Measurements from ENCODE around the gene MRPL20. TPM values are rescaled to one million over a fixed set of nuclear protein-coding genes. Genes with fewer than 3 reads are reported as not detected.
A peak's percentile ranks its signal among the peaks of the same experiment; 100 is the strongest.
"Not testable (repeated sequence)": the region's sequence is repeated elsewhere in the genome, so short reads cannot be mapped to it uniquely, and the experiment has no call there.

Gene MRPL20
- polyA plus RNA-seq, 3 donors = 84.3 to 186 (median 156) TPM

GRCh38 chr1:1387098-1388077, 19.7 kb downstream of the MRPL20 start:
- Histone ChIP-seq H4K20me1 (ENCODE audit: insufficient read depth, low read length) (peaks cover 52% of the 10 kb centered on the region), H3K4me1 (ENCODE audit: control insufficient read depth in 1 of 2, insufficient read depth in 2 of 2, low read length in 2 of 2) (peaks cover 0 to 6% of the 10 kb centered on the region in 2 donors), H3K27ac (ENCODE audit: low read depth in 1 of 2, low read length in 2 of 2) (no peak overlapping the region), H3K9ac (ENCODE audit: insufficient read depth, low read length, poor library complexity, severe bottlenecking) (no peak overlapping the region), H2AFZ (ENCODE audit: insufficient read depth, low read depth, low read length, poor library complexity, severe bottlenecking) (no peak overlapping the region), H3K4me2 (replicated peaks; ENCODE audit: extremely low read depth, low read length, poor library complexity, severe bottlenecking) (no peak overlapping the region), H3K4me3 (replicated peaks in 1 of 3; ENCODE audit: low read depth in 2 of 3, low read length in 3 of 3) (no peak overlapping the region), H3K79me2 (ENCODE audit: insufficient read depth, low read length) (peaks cover 8% of the 10 kb centered on the region), H3K27me3 (ENCODE audit: control insufficient read depth in 2 of 2, insufficient read depth in 2 of 2, low read length in 2 of 2) (no peaks in the 10 kb centered on the region), H3K36me3 (replicated peaks in 1 of 2; ENCODE audit: control insufficient read depth in 1 of 2, insufficient read depth in 2 of 2, low read length in 2 of 2) (peaks cover 68 to 71% of the 10 kb centered on the region in 2 donors), H3K9me3 (replicated peaks in 1 of 2; ENCODE audit: control insufficient read depth in 1 of 2, insufficient read depth in 1 of 2, low read length in 2 of 2) (no peaks in the 10 kb centered on the region)
- H3K9me3 Mint-ChIP-seq = peaks cover 0 to 7% (median 5%) of the 10 kb centered on the region in 7 donors
- no peak overlapping the region for H3K4me3 Mint-ChIP-seq
- H3K27me3 Mint-ChIP-seq (ENCODE audit: low read depth in 3 of 3) = peaks cover 0 to 3% (median 0%) of the 10 kb centered on the region in 3 donors
- DNase-seq = no peak
- H3K4me1 Mint-ChIP-seq = peaks cover 6% of the 10 kb centered on the region
- TF ChIP-seq, protein P1, sequence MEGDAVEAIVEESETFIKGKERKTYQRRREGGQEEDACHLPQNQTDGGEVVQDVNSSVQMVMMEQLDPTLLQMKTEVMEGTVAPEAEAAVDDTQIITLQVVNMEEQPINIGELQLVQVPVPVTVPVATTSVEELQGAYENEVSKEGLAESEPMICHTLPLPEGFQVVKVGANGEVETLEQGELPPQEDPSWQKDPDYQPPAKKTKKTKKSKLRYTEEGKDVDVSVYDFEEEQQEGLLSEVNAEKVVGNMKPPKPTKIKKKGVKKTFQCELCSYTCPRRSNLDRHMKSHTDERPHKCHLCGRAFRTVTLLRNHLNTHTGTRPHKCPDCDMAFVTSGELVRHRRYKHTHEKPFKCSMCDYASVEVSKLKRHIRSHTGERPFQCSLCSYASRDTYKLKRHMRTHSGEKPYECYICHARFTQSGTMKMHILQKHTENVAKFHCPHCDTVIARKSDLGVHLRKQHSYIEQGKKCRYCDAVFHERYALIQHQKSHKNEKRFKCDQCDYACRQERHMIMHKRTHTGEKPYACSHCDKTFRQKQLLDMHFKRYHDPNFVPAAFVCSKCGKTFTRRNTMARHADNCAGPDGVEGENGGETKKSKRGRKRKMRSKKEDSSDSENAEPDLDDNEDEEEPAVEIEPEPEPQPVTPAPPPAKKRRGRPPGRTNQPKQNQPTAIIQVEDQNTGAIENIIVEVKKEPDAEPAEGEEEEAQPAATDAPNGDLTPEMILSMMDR (IDR thresholded peaks at IDR 0.05) = no peak
- H3K36me3 Mint-ChIP-seq = peaks cover 60 to 69% of the 10 kb centered on the region in 2 donors
- H3K27ac Mint-ChIP-seq = peak overlapping the region in 2 of 7 donors; percentile 15 to 72
- WGBS (ENCODE audit: insufficient coverage) = over 99% methylated on average over 46 of the region's 50 CpGs
- intact Hi-C loops (cut with micrococcal nuclease) = no loop called here

DNA sequence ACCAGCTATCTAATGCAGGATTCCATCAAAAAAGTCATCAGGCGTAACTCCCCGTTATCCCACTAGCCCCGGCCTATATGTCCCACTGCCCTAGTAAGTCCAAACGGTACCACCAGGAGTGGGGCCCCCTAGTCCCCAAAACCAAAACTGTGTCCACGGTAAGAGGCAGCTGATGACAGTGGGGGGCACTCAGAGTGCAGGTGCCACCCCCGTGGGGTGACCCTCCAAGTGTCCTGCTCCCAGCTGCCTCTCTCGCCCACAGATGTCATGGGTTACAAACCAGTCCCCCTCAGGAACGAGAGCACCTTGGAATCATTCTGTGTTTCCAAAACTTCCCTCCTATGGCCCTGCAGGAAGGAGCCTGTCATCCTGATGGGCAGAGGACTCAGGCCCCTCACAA, 21.2 kb downstream of the MRPL20 start:
- H3K27ac Mint-ChIP-seq = no peak overlapping the region
- H3K4me1 Mint-ChIP-seq = peaks cover 6% of the 10 kb centered on the region
- Histone ChIP-seq H3K27ac (ENCODE audit: low read depth in 1 of 2, low read length in 2 of 2) (no peak overlapping the region), H2AFZ (ENCODE audit: insufficient read depth, low read depth, low read length, poor library complexity, severe bottlenecking) (no peak overlapping the region), H3K36me3 (replicated peaks in 1 of 2; ENCODE audit: control insufficient read depth in 1 of 2, insufficient read depth in 2 of 2, low read length in 2 of 2) (peaks cover 57 to 67% of the 10 kb centered on the region in 2 donors), H3K9me3 (replicated peaks in 1 of 2; ENCODE audit: control insufficient read depth in 1 of 2, insufficient read depth in 1 of 2, low read length in 2 of 2) (no peaks in the 10 kb centered on the region), H3K4me2 (replicated peaks; ENCODE audit: extremely low read depth, low read length, poor library complexity, severe bottlenecking) (no peak overlapping the region), H3K9ac (ENCODE audit: insufficient read depth, low read length, poor library complexity, severe bottlenecking) (no peak overlapping the region), H3K79me2 (ENCODE audit: insufficient read depth, low read length) (peaks cover 10% of the 10 kb centered on the region), H3K27me3 (ENCODE audit: control insufficient read depth in 2 of 2, insufficient read depth in 2 of 2, low read length in 2 of 2) (no peaks in the 10 kb centered on the region), H3K4me1 (ENCODE audit: control insufficient read depth in 1 of 2, insufficient read depth in 2 of 2, low read length in 2 of 2) (peaks cover 0 to 6% of the 10 kb centered on the region in 2 donors), H3K4me3 (replicated peaks in 1 of 3; ENCODE audit: low read depth in 2 of 3, low read length in 3 of 3) (no peak overlapping the region), H4K20me1 (ENCODE audit: insufficient read depth, low read length) (peaks cover 38% of the 10 kb centered on the region)
- peaks cover 54 to 66% of the 10 kb centered on the region in 2 donors for H3K36me3 Mint-ChIP-seq
- peaks cover 0 to 7% (median 4%) of the 10 kb centered on the region in 7 donors for H3K9me3 Mint-ChIP-seq
- intact Hi-C loops (cut with micrococcal nuclease) = no loop called here
- no peak for DNase-seq
- WGBS (ENCODE audit: insufficient coverage) = 96% methylated on average over 6 of the region's 8 CpGs
- H3K4me3 Mint-ChIP-seq = no peak overlapping the region
- H3K27me3 Mint-ChIP-seq (ENCODE audit: low read depth in 3 of 3) = peaks cover 0 to 3% (median 0%) of the 10 kb centered on the region in 3 donors
- TF ChIP-seq, protein P1 (IDR thresholded peaks at IDR 0.05) = no peak

DNA sequence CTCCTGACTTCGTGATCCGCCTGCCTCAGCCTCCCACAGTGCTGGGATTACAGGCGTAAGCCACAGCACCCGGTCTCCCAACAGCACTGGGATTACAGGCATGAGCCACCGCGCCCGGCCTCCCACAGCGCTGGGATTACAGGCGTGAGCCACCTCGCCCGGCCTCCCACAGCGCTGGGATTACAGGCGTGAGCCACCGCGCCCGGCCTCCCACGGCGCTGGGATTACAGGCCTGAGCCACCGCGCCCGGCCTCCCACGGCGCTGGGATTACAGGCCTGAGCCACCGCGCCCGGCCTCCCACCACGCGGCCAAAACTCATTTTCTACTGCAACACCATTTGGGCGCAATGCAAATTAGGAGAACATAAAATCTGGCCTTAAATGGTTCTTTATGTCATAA, 21.8 kb downstream of the MRPL20 start:
- H3K27ac Mint-ChIP-seq; H3K4me2 ChIP-seq (replicated peaks; ENCODE audit: extremely low read depth, low read length, poor library complexity, severe bottlenecking); H3K9ac ChIP-seq (ENCODE audit: insufficient read depth, low read length, poor library complexity, severe bottlenecking); H3K9me3 Mint-ChIP-seq; DNase-seq; H3K4me3 ChIP-seq (replicated peaks in 1 of 3; ENCODE audit: low read depth in 2 of 3, low read length in 3 of 3); H3K4me3 Mint-ChIP-seq; H3K4me1 Mint-ChIP-seq; H3K27ac ChIP-seq (ENCODE audit: low read depth in 1 of 2, low read length in 2 of 2); H3K79me2 ChIP-seq (ENCODE audit: insufficient read depth, low read length); intact Hi-C loops (cut with micrococcal nuclease); H3K9me3 ChIP-seq (replicated peaks in 1 of 2; ENCODE audit: control insufficient read depth in 1 of 2, insufficient read depth in 1 of 2, low read length in 2 of 2); H3K4me1 ChIP-seq (ENCODE audit: control insufficient read depth in 1 of 2, insufficient read depth in 2 of 2, low read length in 2 of 2); H3K27me3 ChIP-seq (ENCODE audit: control insufficient read depth in 2 of 2, insufficient read depth in 2 of 2, low read length in 2 of 2); H3K27me3 Mint-ChIP-seq (ENCODE audit: low read depth in 3 of 3); H2AFZ ChIP-seq (ENCODE audit: insufficient read depth, low read depth, low read length, poor library complexity, severe bottlenecking): not testable (repeated sequence)
- 94% methylated on average over 23 of the region's 29 CpGs for WGBS (ENCODE audit: insufficient coverage)
- peaks cover 32% of the 10 kb centered on the region for H4K20me1 ChIP-seq (ENCODE audit: insufficient read depth, low read length)
- H3K36me3 ChIP-seq (replicated peaks in 1 of 2; ENCODE audit: control insufficient read depth in 1 of 2, insufficient read depth in 2 of 2, low read length in 2 of 2) = peaks cover 51 to 63% of the 10 kb centered on the region in 2 donors
- peaks cover 48 to 60% of the 10 kb centered on the region in 2 donors for H3K36me3 Mint-ChIP-seq

Measured in CD14-positive monocyte (primary cell).